ENCODE data around the gene STT3A.

STT3A gene

GRCh38 chr11:125624756-125625213 lies 32.1 kb downstream of the STT3A start, which contains the start of gene CHEK1:
Gene CHEK1 (plus strand): TSS chr11:125625163. CDS start chr11:125626769, 1,606 bp downstream.
- H3K9ac ChIP-seq (ENCODE audit: low read depth, low read length), result peak within 1 kb of the TSS; percentile 97
- WGBS, result 83% methylated on average over 8 of the region's 9 CpGs
- H3K36me3 ChIP-seq (ENCODE audit: insufficient read depth, low read length), result peaks cover 61% of the 10 kb centered on the region
- H3K4me1 ChIP-seq (ENCODE audit: insufficient read depth, low read length), result peaks cover 11% of the 10 kb centered on the region; the same call in 1 of the 2 replicates
- peak within 1 kb of the TSS; percentile 69 for H3K4me3 ChIP-seq (ENCODE audit: low read length)
- peak within 1 kb of the TSS; percentile 98 for H3K27ac ChIP-seq (ENCODE audit: low read depth, low read length)
- H3K9me3 ChIP-seq (ENCODE audit: insufficient read depth, low read depth, low read length), result no peaks in the 10 kb centered on the region
- H3K27me3 ChIP-seq (ENCODE audit: insufficient read depth, low read length), result no peaks in the 10 kb centered on the region

GRCh38 chr11:125625225-125625629 lies 32.6 kb downstream of the STT3A start:
- peak overlapping the region; percentile 97 for H3K9ac ChIP-seq (ENCODE audit: low read depth, low read length)
- no peaks in the 10 kb centered on the region for H3K9me3 ChIP-seq (ENCODE audit: insufficient read depth, low read depth, low read length)
- H3K27ac ChIP-seq (ENCODE audit: low read depth, low read length), result peak overlapping the region; percentile 98
- WGBS, result 8% methylated on average over 20 of the region's 20 CpGs
- peaks cover 61% of the 10 kb centered on the region for H3K36me3 ChIP-seq (ENCODE audit: insufficient read depth, low read length)
- H3K4me3 ChIP-seq (ENCODE audit: low read length), result peak overlapping the region; percentile 69
- peaks cover 11% of the 10 kb centered on the region; the same call in 1 of the 2 replicates for H3K4me1 ChIP-seq (ENCODE audit: insufficient read depth, low read length)
- no peaks in the 10 kb centered on the region for H3K27me3 ChIP-seq (ENCODE audit: insufficient read depth, low read length)

GRCh38 chr11:125625630-125626287 lies 33.1 kb downstream of the STT3A start:
- WGBS, result under 1% methylated on average over 51 of the region's 51 CpGs
- Histone ChIP-seq H3K9ac (ENCODE audit: low read depth, low read length) (peak overlapping the region; percentile 97), H3K36me3 (ENCODE audit: insufficient read depth, low read length) (peaks cover 61% of the 10 kb centered on the region), H3K4me1 (ENCODE audit: insufficient read depth, low read length) (peaks cover 11% of the 10 kb centered on the region; the same call in 1 of the 2 replicates), H3K4me3 (ENCODE audit: low read length) (peak overlapping the region; percentile 69), H3K9me3 (ENCODE audit: insufficient read depth, low read depth, low read length) (no peaks in the 10 kb centered on the region), H3K27ac (ENCODE audit: low read depth, low read length) (peak overlapping the region; percentile 98), H3K27me3 (ENCODE audit: insufficient read depth, low read length) (no peaks in the 10 kb centered on the region)

DNA sequence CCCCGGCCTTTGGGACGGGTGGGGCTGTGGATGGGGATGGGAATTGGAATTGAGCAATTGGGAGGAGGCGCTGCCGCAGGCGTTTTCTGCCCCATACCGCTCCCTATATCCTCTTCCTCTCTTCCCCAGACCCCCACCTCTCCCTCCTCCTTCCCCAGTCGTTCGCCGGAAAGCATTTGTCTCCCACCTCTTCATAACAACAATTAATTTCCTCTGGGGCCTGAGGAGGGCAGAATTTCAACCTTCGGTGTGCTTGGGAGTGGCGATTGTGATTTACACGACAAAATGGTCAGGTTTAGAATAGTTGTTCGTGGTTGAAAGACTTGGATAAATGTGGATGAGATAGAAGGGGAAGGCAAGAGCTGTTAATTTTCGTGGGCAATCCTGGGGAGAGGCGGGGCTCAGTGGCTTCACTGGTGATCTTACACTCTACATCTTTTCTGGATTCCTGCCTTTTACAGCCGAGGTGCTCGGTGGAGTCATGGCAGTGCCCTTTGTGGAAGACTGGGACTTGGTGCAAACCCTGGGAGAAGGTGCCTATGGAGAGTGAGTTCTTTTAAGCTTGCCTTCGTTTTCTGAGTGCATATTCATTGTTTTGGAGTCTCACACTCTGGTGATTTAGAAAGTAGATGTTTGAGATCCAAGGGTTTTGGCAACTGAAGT lies 33.8 kb downstream of the STT3A start:
- peak overlapping the region; percentile 69 for H3K4me3 ChIP-seq (ENCODE audit: low read length)
- under 1% methylated on average over 16 of the region's 18 CpGs for whole genome bisulfite sequencing
- H3K36me3 ChIP-seq (ENCODE audit: insufficient read depth, low read length), result peaks cover 61% of the 10 kb centered on the region
- no peaks in the 10 kb centered on the region for H3K27me3 ChIP-seq (ENCODE audit: insufficient read depth, low read length)
- H3K9me3 ChIP-seq (ENCODE audit: insufficient read depth, low read depth, low read length), result no peaks in the 10 kb centered on the region
- H3K27ac ChIP-seq (ENCODE audit: low read depth, low read length), result peak overlapping the region; percentile 98
- peak overlapping the region; percentile 97 for H3K9ac ChIP-seq (ENCODE audit: low read depth, low read length)
- H3K4me1 ChIP-seq (ENCODE audit: insufficient read depth, low read length), result peaks cover 11% of the 10 kb centered on the region; the same call in 1 of the 2 replicates

- Histone ChIP-seq H3K9me3 (ENCODE audit: insufficient read depth, low read depth, low read length) (no peaks in the 10 kb centered on the region), H3K36me3 (ENCODE audit: insufficient read depth, low read length) (peaks cover 61% of the 10 kb centered on the region), H3K27me3 (ENCODE audit: insufficient read depth, low read length) (no peaks in the 10 kb centered on the region), H3K4me1 (ENCODE audit: insufficient read depth, low read length) (peaks cover 11% of the 10 kb centered on the region; the same call in 1 of the 2 replicates), H3K4me3 (ENCODE audit: low read length) (peak overlapping the region; percentile 69), H3K27ac (ENCODE audit: low read depth, low read length) (no peak overlapping the region), H3K9ac (ENCODE audit: low read depth, low read length) (peak overlapping the region; percentile 97)
- WGBS, result 66% methylated on average over 6 of the region's 7 CpGs
These were observed 34.7 kb downstream of the STT3A start for GRCh38 chr11:125627236-125627910.

DNA sequence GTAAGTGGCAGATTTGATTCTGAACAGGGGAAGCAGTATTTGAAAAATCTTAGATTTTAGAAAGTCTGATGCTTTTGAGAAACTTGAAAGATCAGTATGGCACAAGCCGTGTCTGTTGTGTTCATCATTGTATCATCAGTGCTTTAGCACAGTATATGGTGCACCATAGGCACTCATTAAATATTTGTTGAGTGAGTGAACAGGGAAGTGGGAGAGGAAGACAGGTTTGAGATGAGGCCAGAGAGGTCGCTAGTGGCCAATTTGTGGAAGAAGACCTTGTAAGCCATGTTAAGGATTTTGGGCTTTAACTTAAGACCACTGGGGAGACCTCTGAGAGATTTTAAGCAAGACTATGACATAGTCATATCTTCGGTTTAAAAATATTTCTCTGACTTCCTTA lies 45.2 kb downstream of the STT3A start:
- H3K4me1 ChIP-seq (ENCODE audit: insufficient read depth, low read length), result no peaks in the 10 kb centered on the region
- H3K9me3 ChIP-seq (ENCODE audit: insufficient read depth, low read depth, low read length), result no peaks in the 10 kb centered on the region
- no peak overlapping the region for H3K4me3 ChIP-seq (ENCODE audit: low read length)
- H3K9ac ChIP-seq (ENCODE audit: low read depth, low read length), result no peak overlapping the region
- no peaks in the 10 kb centered on the region for H3K27me3 ChIP-seq (ENCODE audit: insufficient read depth, low read length)
- WGBS, result 91% methylated on average over 3 of the region's 3 CpGs
- H3K36me3 ChIP-seq (ENCODE audit: insufficient read depth, low read length), result peaks cover 97% of the 10 kb centered on the region
- no peak overlapping the region for H3K27ac ChIP-seq (ENCODE audit: low read depth, low read length)

GRCh38 chr11:125638315-125638714 lies 45.7 kb downstream of the STT3A start:
- no peak overlapping the region for H3K9ac ChIP-seq (ENCODE audit: low read depth, low read length)
- WGBS, result 94% methylated on average over 1 of the region's 1 CpG

DNA sequence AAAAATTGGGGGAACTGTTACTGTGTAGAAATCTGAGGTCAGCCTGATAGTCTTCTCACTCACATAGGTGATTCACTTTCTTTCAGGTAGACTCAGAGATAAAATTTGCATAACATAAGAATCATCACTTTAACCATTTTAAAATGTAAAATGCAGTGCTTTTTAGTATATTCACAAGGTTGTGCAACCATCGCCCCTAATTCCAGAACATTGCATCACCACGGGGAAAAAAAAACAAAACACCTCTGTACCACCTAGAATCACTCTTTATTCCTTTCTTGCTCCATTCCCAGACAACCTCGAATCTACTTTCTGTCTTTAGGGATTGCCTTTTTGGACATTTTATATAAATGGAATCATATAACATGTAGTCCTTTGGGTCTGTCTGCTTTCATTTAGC lies 53.2 kb downstream of the STT3A start:
- no peak overlapping the region for H3K27ac ChIP-seq (ENCODE audit: low read depth, low read length)
- H3K4me3 ChIP-seq (ENCODE audit: low read length), result no peak overlapping the region
- no peaks in the 10 kb centered on the region for H3K4me1 ChIP-seq (ENCODE audit: insufficient read depth, low read length)
- H3K36me3 ChIP-seq (ENCODE audit: insufficient read depth, low read length), result peaks cover 92% of the 10 kb centered on the region
- no peak overlapping the region for H3K9ac ChIP-seq (ENCODE audit: low read depth, low read length)
- H3K27me3 ChIP-seq (ENCODE audit: insufficient read depth, low read length), result no peaks in the 10 kb centered on the region
- WGBS, result 89% methylated on average over 3 of the region's 3 CpGs
- no peaks in the 10 kb centered on the region for H3K9me3 ChIP-seq (ENCODE audit: insufficient read depth, low read depth, low read length)

More at GRCh38 chr11:125638315-125638714, 45.7 kb downstream of the STT3A start:
- Histone ChIP-seq H3K4me3 (ENCODE audit: low read length) (no peak overlapping the region), H3K27ac (ENCODE audit: low read depth, low read length) (no peak overlapping the region), H3K36me3 (ENCODE audit: insufficient read depth, low read length) (peaks cover 95% of the 10 kb centered on the region), H3K9me3 (ENCODE audit: insufficient read depth, low read depth, low read length) (no peaks in the 10 kb centered on the region), H3K4me1 (ENCODE audit: insufficient read depth, low read length) (no peaks in the 10 kb centered on the region), H3K27me3 (ENCODE audit: insufficient read depth, low read length) (no peaks in the 10 kb centered on the region)

- Histone ChIP-seq H3K27me3 (ENCODE audit: insufficient read depth, low read length) (no peaks in the 10 kb centered on the region), H3K27ac (ENCODE audit: low read depth, low read length) (no peak overlapping the region), H3K9me3 (ENCODE audit: insufficient read depth, low read depth, low read length) (no peaks in the 10 kb centered on the region), H3K9ac (ENCODE audit: low read depth, low read length) (no peak overlapping the region), H3K4me3 (ENCODE audit: low read length) (no peak overlapping the region), H3K36me3 (ENCODE audit: insufficient read depth, low read length) (peaks cover 93% of the 10 kb centered on the region), H3K4me1 (ENCODE audit: insufficient read depth, low read length) (no peaks in the 10 kb centered on the region)
- 92% methylated on average over 6 of the region's 6 CpGs for WGBS
These were observed 57.0 kb downstream of the STT3A start for GRCh38 chr11:125649465-125650166.

DNA sequence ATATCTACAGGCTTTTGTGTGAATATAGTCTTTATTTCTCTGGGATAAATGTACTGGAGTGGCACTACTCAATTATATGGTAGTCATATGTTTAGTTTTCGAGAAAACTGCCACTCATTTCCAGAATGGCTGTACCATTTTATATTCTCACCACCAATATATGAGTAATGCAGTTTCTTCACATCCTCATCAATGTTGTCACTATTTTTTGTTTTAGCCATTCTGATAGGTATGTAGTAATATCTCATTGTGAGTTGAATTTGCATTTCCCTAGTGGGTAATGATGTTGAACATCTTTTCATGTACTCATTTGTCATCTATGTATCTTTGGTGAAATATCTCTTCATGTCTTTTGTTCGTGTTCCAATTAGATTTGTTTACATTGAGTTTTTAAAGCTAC lies 70.0 kb downstream of the STT3A start:
- Histone ChIP-seq H3K4me1 (ENCODE audit: insufficient read depth, low read length) (no peaks in the 10 kb centered on the region), H3K9me3 (ENCODE audit: insufficient read depth, low read depth, low read length) (no peaks in the 10 kb centered on the region; the same call in 1 of the 2 replicates), H3K9ac (ENCODE audit: low read depth, low read length) (no peak overlapping the region), H3K27ac (ENCODE audit: low read depth, low read length) (no peak overlapping the region), H3K27me3 (ENCODE audit: insufficient read depth, low read length) (no peaks in the 10 kb centered on the region), H3K4me3 (ENCODE audit: low read length) (no peak overlapping the region), H3K36me3 (ENCODE audit: insufficient read depth, low read length) (peaks cover 85% of the 10 kb centered on the region)
- 88% methylated on average over 1 of the region's 2 CpGs for WGBS
